ENCODE results near the gene HHIPL2.

DNA sequence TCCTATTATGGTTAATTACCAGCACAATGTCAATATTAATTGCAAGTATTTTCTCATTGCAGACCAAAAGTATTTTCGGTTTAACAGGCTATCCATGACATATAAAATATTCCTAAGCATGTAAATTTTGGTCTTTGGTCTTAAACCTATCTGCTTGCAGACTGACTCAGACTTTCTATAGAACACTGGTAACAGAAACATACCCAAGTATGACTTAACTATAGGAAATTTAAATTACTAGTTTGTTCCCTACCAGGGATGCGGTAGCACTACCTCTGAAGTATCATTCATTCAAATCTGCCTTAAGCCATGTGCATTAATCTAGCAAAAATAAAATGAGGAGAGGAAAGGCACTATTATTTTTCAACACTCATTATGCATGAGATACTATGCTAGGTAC, 38.9 kb upstream of the HHIPL2 start:
- TF ChIP-seq GATA2 (IDR thresholded peaks at IDR 0.05; ENCODE audit: low read depth, low read length) (no peak), GATA3 (IDR thresholded peaks at IDR 0.05; ENCODE audit: low read depth, low read length) (no peak)
